K562 (cell line): ENCODE results near the gene XPNPEP3. TPM values are rescaled to one million over a fixed set of nuclear protein-coding genes. Genes with fewer than 3 reads are reported as not detected.
A peak's percentile ranks its signal among the peaks of the same experiment; 100 is the strongest.

Experiments used
- ATAC-seq: fragments of 200-7000 bp; cut with Tn5 transposase; 3 replicates; pipeline ENCODE4 v1.9.1; 2020; ENCODE audit warnings: moderate library complexity
- BruUV-seq: library from RNA; stranded (reverse); fragments of 400-500 nt; replicated peaks from 2 replicates; lab custom pipeline; 2021; lab: Mats Ljungman, UMichigan
- CTCF ChIA-PET: fragments of 300-600 bp; formaldehyde crosslinking; extraction: SDS; loops from one replicate; lab custom pipeline; 2021; ENCODE audit warnings: low intra/inter-chr PET ratio; lab: Yijun Ruan, JAX
- POLR2A ChIA-PET: fragments of 300-600, 350-650 bp; sonication (Branson Sonifier 250); formaldehyde crosslinking; extraction: SDS; loops from one replicate; lab custom pipeline; 2021; ENCODE audit warnings: antibody characterized with exemption, inconsistent platforms; lab: Yijun Ruan, JAX
- DNase-seq, 4 experiments: peaks; one replicate each; pipeline versions ENCODE4 v3.0.0 to v3.0.0-alpha.2; 2011 to 2018; ENCODE audit warnings: low spot score in 3 of 4, mixed read lengths in 3 of 4; ENCODE audit errors: extremely low read depth in 1 of 4
- FAIRE-seq: peaks from 2 replicates; lab custom pipeline; 2011; peaks lifted over from hg19 to GRCh38; lab: Jason Lieb, UNC
- H2AFZ ChIP-seq: 2 replicates; pipeline ENCODE4 v1.6.0; 2011; ENCODE audit warnings: low read depth, low read length, control low read depth, inconsistent platforms
- H3K27ac ChIP-seq: fragments of 200-600 bp; 3 replicates; pipeline ENCODE4 v1.8.0; 2011; ENCODE audit warnings: low read depth, mild to moderate bottlenecking, control low read depth, inconsistent platforms, low read length, moderate library complexity, mixed read lengths; ENCODE audit errors: extremely low read depth
- H3K27me3 ChIP-seq, 2 experiments: fragments of 300-600 bp in 1 of 2; 2 replicates in 1 of 2; 3 replicates in 1 of 2; pipeline versions ENCODE4 v1.6.0 to v1.8.0; 2011; ENCODE audit warnings: inconsistent platforms in 2 of 2, low read length in 2 of 2, mild to moderate bottlenecking in 1 of 2, mixed read lengths in 1 of 2, moderate library complexity in 1 of 2; ENCODE audit not compliant: control insufficient read depth in 2 of 2, insufficient read depth in 2 of 2
- H3K36me3 ChIP-seq: fragments of 300-600 bp; 3 replicates; pipeline ENCODE4 v1.8.0; 2011; ENCODE audit warnings: mild to moderate bottlenecking, low read length, inconsistent platforms; ENCODE audit not compliant: control insufficient read depth, insufficient read depth
- H3K4me1 ChIP-seq, 2 experiments: fragments of 200-600 bp in 1 of 2; replicated peaks in 1 of 2; 2 replicates in 1 of 2; 3 replicates in 1 of 2; pipeline versions ENCODE4 v1.5.1 to v1.8.0; 2011; ENCODE audit warnings: inconsistent platforms in 2 of 2, low read length in 2 of 2, mild to moderate bottlenecking in 1 of 2, mixed read lengths in 1 of 2, moderate library complexity in 1 of 2; ENCODE audit not compliant: control insufficient read depth in 2 of 2, insufficient read depth in 2 of 2
- H3K4me2 ChIP-seq: 2 replicates; pipeline ENCODE4 v1.6.1; 2011; ENCODE audit warnings: low read length, control low read depth, inconsistent platforms, mixed read lengths; ENCODE audit not compliant: insufficient read depth
- H3K4me3 ChIP-seq: fragments of 200-600 bp; sonication (generic), shearing (Covaris generic); 2 replicates; pipeline ENCODE4 v1.5.1; 2016; ENCODE audit warnings: control low read depth, inconsistent platforms
- H3K79me2 ChIP-seq: fragments of 200-600 bp; 3 replicates; pipeline ENCODE4 v1.8.0; 2011; ENCODE audit warnings: low read length, inconsistent platforms; ENCODE audit not compliant: control insufficient read depth, insufficient read depth
- H3K9ac ChIP-seq, 2 experiments: 2 replicates each; pipeline versions ENCODE4 v1.6.0 to v1.6.1; 2011; ENCODE audit warnings: low read depth in 2 of 2, low read length in 2 of 2, control low read depth in 1 of 2, inconsistent platforms in 1 of 2, mild to moderate bottlenecking in 1 of 2, mixed read lengths in 1 of 2; ENCODE audit not compliant: insufficient read depth in 1 of 2
- H3K9me1 ChIP-seq: one replicate; pipeline ENCODE4 v1.6.0; 2011; ENCODE audit warnings: inconsistent platforms, mild to moderate bottlenecking, low read length, moderate library complexity; ENCODE audit not compliant: control insufficient read depth, insufficient read depth
- H3K9me3 ChIP-seq: replicated peaks from 2 replicates; pipeline ENCODE4 v1.5.1; 2011; ENCODE audit warnings: low read depth, low read length, inconsistent platforms; ENCODE audit not compliant: control insufficient read depth, insufficient read depth
- H4K20me1 ChIP-seq: replicated peaks from 2 replicates; pipeline ENCODE4 v1.6.1; 2011; ENCODE audit warnings: low read length, inconsistent platforms, mixed read lengths; ENCODE audit not compliant: control insufficient read depth, insufficient read depth
- ARID1B ChIP-seq: fragments of 450-650 bp; IDR thresholded peaks from 2 replicates; pipeline ENCODE4 v1.6.1; 2016; ENCODE audit warnings: antibody characterized with exemption, mild to moderate bottlenecking, inconsistent platforms
- ARNT ChIP-seq, 2 experiments: fragments of 450-650 bp; IDR thresholded peaks; 2 replicates each; pipeline ENCODE4 v1.6.1; 2016; ENCODE audit warnings: mild to moderate bottlenecking in 1 of 2
- ATF7 ChIP-seq: fragments of 450-650 bp; IDR thresholded peaks from 2 replicates; pipeline ENCODE4 v1.7.1; 2014; ENCODE audit warnings: mild to moderate bottlenecking, moderate library complexity
- CAMTA2 ChIP-seq: fragments of 250-450 bp; sonication (Bioruptor Pico); conservative IDR thresholded peaks from 2 replicates; pipeline ENCODE4 v1.5.1; 2022
- CHCHD3 ChIP-seq: fragments of 250-450 bp; sonication (Bioruptor Pico); IDR thresholded peaks from 2 replicates; pipeline ENCODE4 v2.1.2; 2022; ENCODE audit warnings: mild to moderate bottlenecking
- CREM ChIP-seq: IDR thresholded peaks from 2 replicates; pipeline ENCODE4 v1.6.1; 2014; ENCODE audit warnings: antibody characterized with exemption, low read depth
- DPF2 ChIP-seq: fragments of 450-650 bp; IDR thresholded peaks from 2 replicates; pipeline ENCODE4 v1.6.1; 2016
- JUND ChIP-seq, 2 experiments: IDR thresholded peaks; 2 replicates in 1 of 2; 3 replicates in 1 of 2; pipeline ENCODE4 v1.6.1; 2011; ENCODE audit warnings: borderline replicate concordance in 2 of 2, low read depth in 2 of 2, low read length in 2 of 2, improper control_type of control experiment in 1 of 2, missing biosample characterization in 1 of 2, missing genetic modification characterization in 1 of 2, missing genetic modification reagents in 1 of 2
- MEF2D ChIP-seq: conservative IDR thresholded peaks from 2 replicates; pipeline ENCODE4 v1.6.1; 2016; ENCODE audit warnings: low read depth, missing genetic modification characterization, missing compliant biosample characterization
- MTA2 ChIP-seq: fragments of 450-650 bp; IDR thresholded peaks from 2 replicates; pipeline ENCODE4 v1.6.1; 2016; ENCODE audit warnings: low read depth
- NCOA1 ChIP-seq: fragments of 450-650 bp; IDR thresholded peaks from 2 replicates; pipeline ENCODE4 v1.6.1; 2016; ENCODE audit warnings: low read depth
- NFE2L1 ChIP-seq: fragments of 450-650 bp; IDR thresholded peaks from 2 replicates; pipeline ENCODE4 v1.6.1; 2016; ENCODE audit warnings: missing genetic modification characterization, low read depth, mild to moderate bottlenecking, missing compliant biosample characterization, moderate library complexity, borderline replicate concordance
- PYGO2 ChIP-seq: fragments of 450-650 bp; IDR thresholded peaks from 2 replicates; pipeline ENCODE4 v1.6.1; 2016; ENCODE audit warnings: mild to moderate bottlenecking, missing genetic modification characterization, moderate library complexity, missing compliant biosample characterization
- SMAD3 ChIP-seq: fragments of 450-650 bp; formaldehyde crosslinking; conservative IDR thresholded peaks from 2 replicates; pipeline ENCODE4 v1.4.0; 2020; ENCODE audit warnings: mild to moderate bottlenecking
- TAL1 ChIP-seq: fragments of 450-650 bp; IDR thresholded peaks from 2 replicates; pipeline ENCODE4 v1.6.1; 2016; ENCODE audit warnings: mild to moderate bottlenecking
- ZEB2 ChIP-seq: fragments of 450-650 bp; IDR thresholded peaks from 2 replicates; pipeline ENCODE4 v1.6.1; 2016
- WGBS: fragments of 100-300 bp; shearing (Covaris generic); methylation state at CpG from one replicate; pipeline ENCODE4 v1.1.6; 2016; ENCODE audit warnings: low coverage, mixed read lengths; ENCODE audit not compliant: insufficient coverage; ENCODE audit errors: missing lambda C conversion rate; 5-methylcytosine and 5-hydroxymethylcytosine counted together
- in situ Hi-C: fragments of 300-500 bp; cut with MboI; formaldehyde crosslinking; loops from 4 replicates; pipeline ENCODE4 v1.15.0; 2018; ENCODE audit warnings: inconsistent platforms, mixed read lengths
- intact Hi-C: fragments of 100-400 bp; cut with micrococcal nuclease; formaldehyde crosslinking; loops from 2 replicates; pipeline ENCODE4 v1.14.2; 2022
- polyA plus RNA-seq, 8 experiments: library from polyadenylated mRNA; depleted of rRNA in 4 of 8; stranded (reverse) in 5 of 8; unstranded in 3 of 8; fragments of >200 nt; fragmentation: Nextera tagmentation in 2 of 8; fragmentation: Illumina TruSeq in 1 of 8; extraction: Ambion mirVana in 2 of 8; extraction: Trizol in 1 of 8; gene quantifications; 2 replicates each; pipeline versions ENCODE4 v1.2.1 to v1.2.3, GENCODE V29; 2011 to 2014; ENCODE audit warnings: inconsistent platforms in 1 of 8, missing spikeins in 1 of 8
- total RNA-seq, 7 experiments: library from RNA; depleted of rRNA in 6 of 7; stranded (reverse); fragments of >200 nt in 6 of 7; fragmentation: Illumina TruSeq in 2 of 7; extraction: Trizol in 2 of 7; gene quantifications; 2 replicates each; pipeline versions ENCODE4 v1.2.1 to v1.2.3, GENCODE V29; 2011 to 2021; ENCODE audit warnings: low replicate concordance in 1 of 7
- TF ChIP-seq, protein P1 (sequence below): sonication (generic); IDR thresholded peaks from 2 replicates; pipeline ENCODE4 v1.6.1; 2016
- TF ChIP-seq, protein P2 (sequence below), 2 experiments: fragments of 450-650 bp in 1 of 2; sonication (generic) in 1 of 2; formaldehyde crosslinking in 1 of 2; IDR thresholded peaks in 1 of 2; conservative IDR thresholded peaks in 1 of 2; 2 replicates each; pipeline versions ENCODE4 v1.6.1 to v1.8.1; 2016 to 2023; ENCODE audit warnings: mild to moderate bottlenecking in 2 of 2, moderate library complexity in 2 of 2, inconsistent platforms in 1 of 2, missing genetic modification reagents in 1 of 2

XPNPEP3 gene
- total and polyA plus RNA-seq, 9 of the 15 experiments (the other 6 are each of a cell fraction or from before 2014, with no cell fraction given), result 9.1 to 22.6 (median 15.6) TPM

DNA sequence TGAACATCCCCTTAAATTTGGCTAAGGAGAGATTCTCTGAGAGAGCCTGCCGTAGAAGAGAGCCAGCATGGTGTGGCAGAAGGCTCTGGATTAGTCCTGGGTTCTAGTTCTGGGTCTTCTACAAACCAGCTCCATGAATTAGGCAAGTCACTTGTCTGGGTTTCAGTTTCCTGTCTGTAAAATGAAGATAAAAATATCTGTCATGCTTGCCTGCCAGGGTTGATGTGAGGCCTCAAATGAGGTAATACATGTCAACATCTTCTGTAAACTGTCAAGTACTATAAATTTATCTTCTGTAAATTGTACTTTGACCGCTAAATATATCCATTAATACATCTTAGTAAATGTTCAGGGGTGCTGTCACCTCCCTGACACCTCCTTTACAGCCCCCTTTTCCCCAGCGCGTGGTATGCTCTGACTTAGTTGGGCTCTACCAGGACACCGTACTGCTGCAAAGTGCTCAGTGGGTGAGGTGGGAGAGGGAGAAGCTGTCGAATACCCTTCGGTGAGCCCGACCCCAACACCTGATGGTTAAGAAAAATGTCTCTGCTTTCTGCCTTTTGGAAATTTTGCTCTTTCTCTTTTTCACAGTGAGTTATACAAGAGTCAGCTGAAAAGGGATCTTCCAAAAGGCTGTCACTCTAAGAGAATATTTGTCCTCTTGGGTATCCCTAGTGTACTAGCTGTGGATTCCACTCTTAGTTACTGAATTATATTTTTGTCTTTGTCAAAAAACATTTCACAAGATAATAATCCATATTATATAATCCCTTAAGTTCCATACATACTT lies 109.2 kb downstream of the XPNPEP3 start:
- H3K27ac ChIP-seq, result peak overlapping the region; percentile 74
- peaks cover 13% of the 10 kb centered on the region for H3K79me2 ChIP-seq
- ATAC-seq (peak; percentile 82), DNase-seq (peak in 2 of 4 experiments; percentile 25 to 47), FAIRE-seq (no peak)
- no peak overlapping the region for H3K4me3 ChIP-seq
- no peaks in the 10 kb centered on the region for H3K27me3 ChIP-seq
- ChIA-PET POLR2A (interaction anchor here (0.5 to 2.1 kb wide), 4 partner anchors 9 to 332 kb away, joined by 3 to 10 read pairs (median 4); no protein-coding TSS in a partner anchor), CTCF (no interaction called here)
- intact Hi-C loops (no loop called here), in situ Hi-C loops (no loop called here)
- BruUV-seq, result no TSS peak
- WGBS, result 57% methylated on average over 8 of the region's 8 CpGs
- peaks cover 2% of the 10 kb centered on the region for H3K9me1 ChIP-seq
- H3K36me3 ChIP-seq, result peaks cover 70% of the 10 kb centered on the region
- peak overlapping the region; percentile 37 for H3K4me2 ChIP-seq
- peaks cover 3 to 15% of the 10 kb centered on the region in 2 experiments; a peak in 3 of 5 replicates for H3K4me1 ChIP-seq
- H3K9ac ChIP-seq, result peak overlapping the region in 1 of 2 experiments; percentile 46; a peak in 2 of 4 replicates
- no peak overlapping the region for H2AFZ ChIP-seq
- no peaks in the 10 kb centered on the region for H4K20me1 ChIP-seq
- H3K9me3 ChIP-seq, result no peaks in the 10 kb centered on the region
- TF ChIP-seq PYGO2 (tag) (no peak), SMAD3 (CRISPR knock-in tag) (no peak), NCOA1 (0 out of 2 replicates have a peak, but pooled peaks have one; percentile 13), CHCHD3 (CRISPR knock-in tag) (no peak), NFE2L1 (no peak), JUND (IDR thresholded peaks at IDR 0.05; ENCODE audit: borderline replicate concordance, low read depth, low read length) (peak; percentile 45; the same call in 1 of the 2 replicates), JUND (tag; IDR thresholded peaks at IDR 0.05; ENCODE audit: borderline replicate concordance, low read depth, low read length) (peak; percentile 59; the same call in 2 of the 3 replicates), ZEB2 (no peak), ARID1B (peak; percentile 75), MTA2 (0 out of 2 replicates have a peak, but pooled peaks have one; percentile 18), ATF7 (peak; percentile 66; the same call in 1 of the 2 replicates), MEF2D (no peak), TAL1 (peak; percentile 64), CAMTA2 (no peak), CREM (0 out of 2 replicates have a peak, but pooled peaks have one; percentile 19), DPF2 (peak; percentile 48; the same call in 1 of the 2 replicates), ARNT (IDR thresholded peaks at IDR 0.05) (no peak)
- TF ChIP-seq, protein P1, sequence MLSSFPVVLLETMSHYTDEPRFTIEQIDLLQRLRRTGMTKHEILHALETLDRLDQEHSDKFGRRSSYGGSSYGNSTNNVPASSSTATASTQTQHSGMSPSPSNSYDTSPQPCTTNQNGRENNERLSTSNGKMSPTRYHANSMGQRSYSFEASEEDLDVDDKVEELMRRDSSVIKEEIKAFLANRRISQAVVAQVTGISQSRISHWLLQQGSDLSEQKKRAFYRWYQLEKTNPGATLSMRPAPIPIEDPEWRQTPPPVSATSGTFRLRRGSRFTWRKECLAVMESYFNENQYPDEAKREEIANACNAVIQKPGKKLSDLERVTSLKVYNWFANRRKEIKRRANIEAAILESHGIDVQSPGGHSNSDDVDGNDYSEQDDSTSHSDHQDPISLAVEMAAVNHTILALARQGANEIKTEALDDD, result peak; percentile 41; the same call in 1 of the 2 replicates
- TF ChIP-seq, protein P2, sequence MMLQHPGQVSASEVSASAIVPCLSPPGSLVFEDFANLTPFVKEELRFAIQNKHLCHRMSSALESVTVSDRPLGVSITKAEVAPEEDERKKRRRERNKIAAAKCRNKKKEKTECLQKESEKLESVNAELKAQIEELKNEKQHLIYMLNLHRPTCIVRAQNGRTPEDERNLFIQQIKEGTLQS (IDR thresholded peaks at IDR 0.05), result peak; percentile 52; the same call in 1 of the 2 replicates
- TF ChIP-seq, protein P2 (CRISPR knock-in tag; conservative IDR thresholded peaks at IDR 0.05), result no peak
